AG04450 (cell line): ENCODE measurements around the gene MYH10. TPM values are rescaled to one million over a fixed set of nuclear protein-coding genes. Genes with fewer than 3 reads are reported as not detected.

Experiments used
- CTCF ChIA-PET: fragments of 300-600, 350-600 bp; formaldehyde crosslinking; extraction: SDS; loops from one replicate; lab custom pipeline; 2022; ENCODE audit warnings: antibody characterized with exemption, inconsistent platforms; lab: Charles Lee
- POLR2A ChIA-PET: fragments of 350-600 bp; formaldehyde crosslinking; extraction: SDS; loops from one replicate; lab custom pipeline; 2021; ENCODE audit warnings: antibody characterized with exemption, inconsistent platforms; lab: Yijun Ruan, JAX
- DNase-seq: peaks from one replicate; pipeline ENCODE4 v3.0.0-alpha.2; 2011; ENCODE audit warnings: low read depth, low spot score
- H3K27ac ChIP-seq: one replicate; pipeline ENCODE4 v1.5.1; 2012; ENCODE audit warnings: low read depth, low read length, control low read depth
- H3K27me3 ChIP-seq: one replicate; pipeline ENCODE4 v1.6.0; 2012; ENCODE audit warnings: low read length; ENCODE audit not compliant: control insufficient read depth, insufficient read depth
- H3K4me3 ChIP-seq: 2 replicates; pipeline ENCODE4 v1.5.1; 2011; ENCODE audit warnings: mild to moderate bottlenecking, low read depth, low read length, control low read depth
- H3K9me3 ChIP-seq: 2 replicates; pipeline ENCODE4 v1.5.1; 2012; ENCODE audit warnings: low read length; ENCODE audit not compliant: control insufficient read depth, insufficient read depth
- polyA plus RNA-seq: library from polyadenylated mRNA; depleted of rRNA; stranded (reverse); fragments of >200 nt; gene quantifications from 2 replicates; pipeline ENCODE4 v1.2.3, GENCODE V29; 2011
- TF ChIP-seq, protein P1 (sequence below): IDR thresholded peaks from 2 replicates; pipeline ENCODE4 v1.5.1; 2011; ENCODE audit warnings: low read depth, low read length, control low read depth, inconsistent platforms

Gene MYH10
- polyA plus RNA-seq, 1 experiment = 103 TPM

- TF ChIP-seq, protein P1, sequence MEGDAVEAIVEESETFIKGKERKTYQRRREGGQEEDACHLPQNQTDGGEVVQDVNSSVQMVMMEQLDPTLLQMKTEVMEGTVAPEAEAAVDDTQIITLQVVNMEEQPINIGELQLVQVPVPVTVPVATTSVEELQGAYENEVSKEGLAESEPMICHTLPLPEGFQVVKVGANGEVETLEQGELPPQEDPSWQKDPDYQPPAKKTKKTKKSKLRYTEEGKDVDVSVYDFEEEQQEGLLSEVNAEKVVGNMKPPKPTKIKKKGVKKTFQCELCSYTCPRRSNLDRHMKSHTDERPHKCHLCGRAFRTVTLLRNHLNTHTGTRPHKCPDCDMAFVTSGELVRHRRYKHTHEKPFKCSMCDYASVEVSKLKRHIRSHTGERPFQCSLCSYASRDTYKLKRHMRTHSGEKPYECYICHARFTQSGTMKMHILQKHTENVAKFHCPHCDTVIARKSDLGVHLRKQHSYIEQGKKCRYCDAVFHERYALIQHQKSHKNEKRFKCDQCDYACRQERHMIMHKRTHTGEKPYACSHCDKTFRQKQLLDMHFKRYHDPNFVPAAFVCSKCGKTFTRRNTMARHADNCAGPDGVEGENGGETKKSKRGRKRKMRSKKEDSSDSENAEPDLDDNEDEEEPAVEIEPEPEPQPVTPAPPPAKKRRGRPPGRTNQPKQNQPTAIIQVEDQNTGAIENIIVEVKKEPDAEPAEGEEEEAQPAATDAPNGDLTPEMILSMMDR = no peak
- POLR2A ChIA-PET = no interaction called here
- H3K27me3 ChIP-seq = no peaks in the 10 kb centered on the region
- no peak for DNase-seq
- no peaks in the 10 kb centered on the region for H3K9me3 ChIP-seq
- CTCF ChIA-PET = interaction anchor here (0.6 kb wide), 1 partner anchor 44 kb away, joined by 4 read pairs; no protein-coding TSS in a partner anchor
- no peak overlapping the region for H3K27ac ChIP-seq
- H3K4me3 ChIP-seq = no peak overlapping the region
These were observed 8.3 kb downstream of the MYH10 start for GRCh38 chr17:8622191-8622590.

DNA sequence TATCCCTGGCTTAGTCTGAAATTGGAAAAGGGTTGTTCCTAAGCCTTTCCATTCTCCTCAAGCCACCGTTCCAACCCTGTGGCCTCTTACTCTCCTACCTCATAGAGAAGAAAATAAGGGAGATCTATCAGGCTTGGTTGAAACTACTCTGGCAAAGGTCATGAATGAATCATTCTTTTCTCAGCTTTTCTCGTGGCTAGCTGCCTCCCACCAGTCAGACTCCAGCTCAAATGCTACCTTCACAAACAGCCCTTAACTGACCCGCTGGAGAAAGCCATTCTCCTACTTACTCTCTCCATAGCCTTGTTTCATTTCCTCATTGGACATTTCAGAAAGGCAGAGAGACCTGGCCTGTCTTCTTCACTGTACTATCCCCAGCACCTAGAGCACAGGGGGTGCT, 8.9 kb downstream of the MYH10 start:
- Histone ChIP-seq H3K9me3 (no peaks in the 10 kb centered on the region), H3K4me3 (no peak overlapping the region), H3K27ac (peak overlapping the region; percentile 11), H3K27me3 (no peaks in the 10 kb centered on the region)
- DNase-seq = no peak
- ChIA-PET CTCF (no interaction called here), POLR2A (no interaction called here)
- TF ChIP-seq, protein P1 = no peak

DNA sequence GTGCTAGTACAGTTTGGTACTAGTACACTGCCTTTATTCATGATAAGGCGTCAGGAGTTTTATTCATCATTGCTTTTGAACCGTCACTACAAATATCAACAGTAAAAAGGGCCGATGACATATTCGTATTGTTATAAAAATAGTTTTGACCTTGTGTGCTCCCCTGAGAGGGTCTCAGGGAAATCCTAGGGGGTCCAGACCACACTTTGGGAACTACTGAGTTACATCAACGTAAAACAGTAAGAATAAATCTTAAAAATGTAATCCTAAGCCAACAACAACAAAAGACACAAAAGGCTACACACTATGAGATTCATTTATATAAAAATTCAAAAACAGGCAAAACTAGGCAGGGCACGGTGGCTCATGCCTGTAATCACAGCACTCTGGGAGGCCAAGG, 11.2 kb downstream of the MYH10 start:
- POLR2A ChIA-PET = no interaction called here
- DNase-seq = no peak
- H3K9me3 ChIP-seq = no peaks in the 10 kb centered on the region
- no peaks in the 10 kb centered on the region for H3K27me3 ChIP-seq
- CTCF ChIA-PET = no interaction called here
- no peak overlapping the region for H3K4me3 ChIP-seq
- TF ChIP-seq, protein P1 = no peak
- no peak overlapping the region for H3K27ac ChIP-seq

- TF ChIP-seq, protein P1 = no peak
- ChIA-PET CTCF (no interaction called here), POLR2A (no interaction called here)
- DNase-seq = no peak
- Histone ChIP-seq H3K4me3 (no peak overlapping the region), H3K27ac (no peak overlapping the region), H3K9me3 (no peaks in the 10 kb centered on the region), H3K27me3 (no peaks in the 10 kb centered on the region)
These were observed 11.7 kb downstream of the MYH10 start for GRCh38 chr17:8618825-8619224.

- DNase-seq = no peak
- Histone ChIP-seq H3K4me3 (no peak overlapping the region), H3K27me3 (no peaks in the 10 kb centered on the region), H3K27ac (no peak overlapping the region), H3K9me3 (no peaks in the 10 kb centered on the region)
- ChIA-PET CTCF (interaction anchor here (0.6 kb wide), 1 partner anchor 9 kb away, joined by 3 read pairs; no protein-coding TSS in a partner anchor), POLR2A (no interaction called here)
- TF ChIP-seq, protein P1 = no peak
These were observed 15.5 kb downstream of the MYH10 start for GRCh38 chr17:8614988-8615387.
